ENCODE measurements around the gene SNRPA1. TPM values are rescaled to one million over a fixed set of nuclear protein-coding genes. Genes with fewer than 3 reads are reported as not detected.
"Not testable (repeated sequence)": the region's sequence is repeated elsewhere in the genome, so short reads cannot be mapped to it uniquely, and the experiment has no call there.

The SNRPA1 gene
- total RNA-seq, 1 donor from 2014 or later: 27.5 TPM

- ATAC-seq (no peak), DNase-seq (no peak)
- intact Hi-C loops (cut with micrococcal nuclease): loop anchor here (10.0 kb wide), 1 partner anchor 198 kb away; no protein-coding TSS in a partner anchor
Observed at GRCh38 chr15:101306341-101307047, 11.4 kb upstream of the SNRPA1 start.

GRCh38 chr15:101305820-101306255 lies 10.8 kb upstream of the SNRPA1 start:
- ATAC-seq: no peak
- intact Hi-C loops (cut with micrococcal nuclease): loop anchor here (10.0 kb wide), 1 partner anchor 199 kb away; no protein-coding TSS in a partner anchor
- no peak for DNase-seq

- intact Hi-C loops (cut with micrococcal nuclease): loop anchor here (5.0 to 10.0 kb wide), 2 partner anchors 201 to 339 kb away; no protein-coding TSS in a partner anchor
- DNase-seq (no peak), ATAC-seq (no peak)
Observed at GRCh38 chr15:101303408-101303807, 8.4 kb upstream of the SNRPA1 start.

GRCh38 chr15:101296418-101297405 lies 1.7 kb upstream of the SNRPA1 start:
- intact Hi-C loops (cut with micrococcal nuclease): no loop called here
- no peak for DNase-seq
- ATAC-seq: no peak

GRCh38 chr15:101295607-101296161 lies 636 bp upstream of the SNRPA1 start:
- ATAC-seq (no peak), DNase-seq (no peak)
- intact Hi-C loops (cut with micrococcal nuclease): no loop called here

- intact Hi-C loops (cut with micrococcal nuclease): no loop called here
- ATAC-seq (no peak), DNase-seq (no peak)
Observed at GRCh38 chr15:101293122-101293521, 1.9 kb downstream of the SNRPA1 start.

GRCh38 chr15:101288905-101289513 lies 6.0 kb downstream of the SNRPA1 start:
- DNase-seq: no peak
- intact Hi-C loops (cut with micrococcal nuclease): no loop called here
- ATAC-seq: peak; percentile 44

- intact Hi-C loops (cut with micrococcal nuclease); DNase-seq; ATAC-seq: not testable (repeated sequence)
Observed at GRCh38 chr15:101287342-101287741, 7.7 kb downstream of the SNRPA1 start.

- ATAC-seq (no peak), DNase-seq (no peak)
- intact Hi-C loops (cut with micrococcal nuclease): no loop called here
Observed at GRCh38 chr15:101286471-101287114, 8.5 kb downstream of the SNRPA1 start.

- intact Hi-C loops (cut with micrococcal nuclease): no loop called here
- ATAC-seq (no peak), DNase-seq (no peak)
Observed at GRCh38 chr15:101283931-101284330, 11.1 kb downstream of the SNRPA1 start.

GRCh38 chr15:101280007-101280406 lies 15.0 kb downstream of the SNRPA1 start:
- no peak for ATAC-seq
- intact Hi-C loops (cut with micrococcal nuclease): no loop called here
- no peak for DNase-seq

- ATAC-seq: no peak
- DNase-seq: no peak
- intact Hi-C loops (cut with micrococcal nuclease): no loop called here
Observed at GRCh38 chr15:101277943-101278564, 17.0 kb downstream of the SNRPA1 start.

GRCh38 chr15:101277038-101277822 lies 17.8 kb downstream of the SNRPA1 start, which contains the start of gene SELENOS:
Gene SELENOS (minus strand): TSS chr15:101277485. CDS start chr15:101277417, 68 bp downstream.
- peak; percentile 97 for DNase-seq
- intact Hi-C loops (cut with micrococcal nuclease): no loop called here
- peak; percentile 97 for ATAC-seq

GRCh38 chr15:101276501-101277037 lies 18.5 kb downstream of the SNRPA1 start:
- intact Hi-C loops (cut with micrococcal nuclease): no loop called here
- ATAC-seq: no peak
- DNase-seq: no peak

- ATAC-seq: no peak
- intact Hi-C loops (cut with micrococcal nuclease): no loop called here
- no peak for DNase-seq
Observed at GRCh38 chr15:101275018-101275417, 20.0 kb downstream of the SNRPA1 start.

GRCh38 chr15:101273534-101273933 lies 21.5 kb downstream of the SNRPA1 start:
- DNase-seq (no peak), ATAC-seq (peak; percentile 29)
- intact Hi-C loops (cut with micrococcal nuclease): no loop called here

GRCh38 chr15:101272584-101272983 lies 22.5 kb downstream of the SNRPA1 start:
- intact Hi-C loops (cut with micrococcal nuclease): no loop called here
- no peak for DNase-seq
- ATAC-seq: no peak

Measured in left ventricle myocardium superior (tissue), 1 donor.